K562 (cell line): ENCODE measurements around the gene UNC119B. TPM values are rescaled to one million over a fixed set of nuclear protein-coding genes. Genes with fewer than 3 reads are reported as not detected.

ENCODE experiments used
- ATAC-seq: fragments of 200-7000 bp; cut with Tn5 transposase; 3 replicates; pipeline ENCODE4 v1.9.1; 2020; ENCODE audit warnings: moderate library complexity
- BruUV-seq: library from RNA; stranded (reverse); fragments of 400-500 nt; replicated peaks from 2 replicates; lab custom pipeline; 2021; lab: Mats Ljungman, UMichigan
- CTCF ChIA-PET: fragments of 300-600 bp; formaldehyde crosslinking; extraction: SDS; loops from one replicate; lab custom pipeline; 2021; ENCODE audit warnings: low intra/inter-chr PET ratio; lab: Yijun Ruan, JAX
- POLR2A ChIA-PET: fragments of 300-600, 350-650 bp; sonication (Branson Sonifier 250); formaldehyde crosslinking; extraction: SDS; loops from one replicate; lab custom pipeline; 2021; ENCODE audit warnings: antibody characterized with exemption, inconsistent platforms; lab: Yijun Ruan, JAX
- DNase-seq, 4 experiments: peaks; one replicate each; pipeline versions ENCODE4 v3.0.0 to v3.0.0-alpha.2; 2011 to 2018; ENCODE audit warnings: low spot score in 3 of 4, mixed read lengths in 3 of 4; ENCODE audit errors: extremely low read depth in 1 of 4
- FAIRE-seq: peaks from 2 replicates; lab custom pipeline; 2011; peaks lifted over from hg19 to GRCh38; lab: Jason Lieb, UNC
- H2AFZ ChIP-seq: 2 replicates; pipeline ENCODE4 v1.6.0; 2011; ENCODE audit warnings: low read depth, low read length, control low read depth, inconsistent platforms
- H3K27ac ChIP-seq: fragments of 200-600 bp; 3 replicates; pipeline ENCODE4 v1.8.0; 2011; ENCODE audit warnings: low read depth, mild to moderate bottlenecking, control low read depth, inconsistent platforms, low read length, moderate library complexity, mixed read lengths; ENCODE audit errors: extremely low read depth
- H3K27me3 ChIP-seq, 2 experiments: fragments of 300-600 bp in 1 of 2; 2 replicates in 1 of 2; 3 replicates in 1 of 2; pipeline versions ENCODE4 v1.6.0 to v1.8.0; 2011; ENCODE audit warnings: inconsistent platforms in 2 of 2, low read length in 2 of 2, mild to moderate bottlenecking in 1 of 2, mixed read lengths in 1 of 2, moderate library complexity in 1 of 2; ENCODE audit not compliant: control insufficient read depth in 2 of 2, insufficient read depth in 2 of 2
- H3K36me3 ChIP-seq: fragments of 300-600 bp; 3 replicates; pipeline ENCODE4 v1.8.0; 2011; ENCODE audit warnings: mild to moderate bottlenecking, low read length, inconsistent platforms; ENCODE audit not compliant: control insufficient read depth, insufficient read depth
- H3K4me1 ChIP-seq, 2 experiments: fragments of 200-600 bp in 1 of 2; replicated peaks in 1 of 2; 2 replicates in 1 of 2; 3 replicates in 1 of 2; pipeline versions ENCODE4 v1.5.1 to v1.8.0; 2011; ENCODE audit warnings: inconsistent platforms in 2 of 2, low read length in 2 of 2, mild to moderate bottlenecking in 1 of 2, mixed read lengths in 1 of 2, moderate library complexity in 1 of 2; ENCODE audit not compliant: control insufficient read depth in 2 of 2, insufficient read depth in 2 of 2
- H3K4me2 ChIP-seq: 2 replicates; pipeline ENCODE4 v1.6.1; 2011; ENCODE audit warnings: low read length, control low read depth, inconsistent platforms, mixed read lengths; ENCODE audit not compliant: insufficient read depth
- H3K4me3 ChIP-seq: fragments of 200-600 bp; sonication (generic), shearing (Covaris generic); 2 replicates; pipeline ENCODE4 v1.5.1; 2016; ENCODE audit warnings: control low read depth, inconsistent platforms
- H3K79me2 ChIP-seq: fragments of 200-600 bp; 3 replicates; pipeline ENCODE4 v1.8.0; 2011; ENCODE audit warnings: low read length, inconsistent platforms; ENCODE audit not compliant: control insufficient read depth, insufficient read depth
- H3K9ac ChIP-seq, 2 experiments: 2 replicates each; pipeline versions ENCODE4 v1.6.0 to v1.6.1; 2011; ENCODE audit warnings: low read depth in 2 of 2, low read length in 2 of 2, control low read depth in 1 of 2, inconsistent platforms in 1 of 2, mild to moderate bottlenecking in 1 of 2, mixed read lengths in 1 of 2; ENCODE audit not compliant: insufficient read depth in 1 of 2
- H3K9me1 ChIP-seq: one replicate; pipeline ENCODE4 v1.6.0; 2011; ENCODE audit warnings: inconsistent platforms, mild to moderate bottlenecking, low read length, moderate library complexity; ENCODE audit not compliant: control insufficient read depth, insufficient read depth
- H3K9me3 ChIP-seq: replicated peaks from 2 replicates; pipeline ENCODE4 v1.5.1; 2011; ENCODE audit warnings: low read depth, low read length, inconsistent platforms; ENCODE audit not compliant: control insufficient read depth, insufficient read depth
- H4K20me1 ChIP-seq: replicated peaks from 2 replicates; pipeline ENCODE4 v1.6.1; 2011; ENCODE audit warnings: low read length, inconsistent platforms, mixed read lengths; ENCODE audit not compliant: control insufficient read depth, insufficient read depth
- BHLHE40 ChIP-seq: IDR thresholded peaks from 2 replicates; pipeline ENCODE4 v1.6.1; 2011; ENCODE audit warnings: low read length, improper control_type of control experiment
- FOXK2 ChIP-seq, 2 experiments: fragments of 450-650 bp; IDR thresholded peaks in 1 of 2; conservative IDR thresholded peaks in 1 of 2; 2 replicates each; pipeline ENCODE4 v1.6.1; 2016; ENCODE audit warnings: low read depth in 2 of 2, mild to moderate bottlenecking in 1 of 2
- L3MBTL2 ChIP-seq: fragments of 450-650 bp; IDR thresholded peaks from 2 replicates; pipeline ENCODE4 v1.6.1; 2016; ENCODE audit warnings: mild to moderate bottlenecking, moderate library complexity
- NELFE ChIP-seq: IDR thresholded peaks from 2 replicates; pipeline ENCODE4 v1.6.1; 2011; ENCODE audit warnings: mild to moderate bottlenecking; ENCODE audit not compliant: insufficient read depth, insufficient read length
- NFIC ChIP-seq: fragments of 450-650 bp; IDR thresholded peaks from 2 replicates; pipeline ENCODE4 v1.6.1; 2017; ENCODE audit warnings: mild to moderate bottlenecking, inconsistent platforms
- PHTF2 ChIP-seq: fragments of 250-450 bp; sonication (Bioruptor Pico); IDR thresholded peaks from 2 replicates; pipeline ENCODE4 v1.5.0; 2021; ENCODE audit warnings: mild to moderate bottlenecking
- RBM39 ChIP-seq: fragments of 200-400 bp; formaldehyde crosslinking; optimal IDR thresholded peaks from 2 replicates; pipeline ENCODE3; 2018; ENCODE audit warnings: low read depth, low read length
- SMARCE1 ChIP-seq: fragments of 450-650 bp; IDR thresholded peaks from 2 replicates; pipeline ENCODE4 v1.7.1; 2016; ENCODE audit warnings: mild to moderate bottlenecking
- SPI1 ChIP-seq: IDR thresholded peaks from 2 replicates; pipeline ENCODE4 v1.6.1; 2011; ENCODE audit warnings: low read depth, low read length, control low read depth, borderline replicate concordance
- TBL1XR1 ChIP-seq, 2 experiments: IDR thresholded peaks; 2 replicates each; pipeline ENCODE4 v1.6.1; 2012; ENCODE audit warnings: improper control_type of control experiment in 2 of 2, low read length in 2 of 2, mild to moderate bottlenecking in 1 of 2
- ZNF316 ChIP-seq: fragments of 450-650 bp; IDR thresholded peaks from 2 replicates; pipeline ENCODE4 v1.6.1; 2016
- ZNF780A ChIP-seq: fragments of 250-450 bp; sonication (Bioruptor Pico); IDR thresholded peaks from 2 replicates; pipeline ENCODE4 v1.5.0; 2021; ENCODE audit warnings: mild to moderate bottlenecking
- WGBS: fragments of 100-300 bp; shearing (Covaris generic); methylation state at CpG from one replicate; pipeline ENCODE4 v1.1.6; 2016; ENCODE audit warnings: low coverage, mixed read lengths; ENCODE audit not compliant: insufficient coverage; ENCODE audit errors: missing lambda C conversion rate; 5-methylcytosine and 5-hydroxymethylcytosine counted together
- in situ Hi-C: fragments of 300-500 bp; cut with MboI; formaldehyde crosslinking; loops from 4 replicates; pipeline ENCODE4 v1.15.0; 2018; ENCODE audit warnings: inconsistent platforms, mixed read lengths
- intact Hi-C: fragments of 100-400 bp; cut with micrococcal nuclease; formaldehyde crosslinking; loops from 2 replicates; pipeline ENCODE4 v1.14.2; 2022
- polyA plus RNA-seq, 8 experiments: library from polyadenylated mRNA; depleted of rRNA in 4 of 8; stranded (reverse) in 5 of 8; unstranded in 3 of 8; fragments of >200 nt; fragmentation: Nextera tagmentation in 2 of 8; fragmentation: Illumina TruSeq in 1 of 8; extraction: Ambion mirVana in 2 of 8; extraction: Trizol in 1 of 8; gene quantifications; 2 replicates each; pipeline versions ENCODE4 v1.2.1 to v1.2.3, GENCODE V29; 2011 to 2014; ENCODE audit warnings: inconsistent platforms in 1 of 8, missing spikeins in 1 of 8
- total RNA-seq, 7 experiments: library from RNA; depleted of rRNA in 6 of 7; stranded (reverse); fragments of >200 nt in 6 of 7; fragmentation: Illumina TruSeq in 2 of 7; extraction: Trizol in 2 of 7; gene quantifications; 2 replicates each; pipeline versions ENCODE4 v1.2.1 to v1.2.3, GENCODE V29; 2011 to 2021; ENCODE audit warnings: low replicate concordance in 1 of 7
- TF ChIP-seq, protein P1 (sequence below): fragments of 450-650 bp; formaldehyde crosslinking; IDR thresholded peaks from 2 replicates; pipeline ENCODE4 v1.4.0; 2022; ENCODE audit warnings: missing genetic modification characterization
- TF ChIP-seq, protein P2 (sequence below): sonication (generic); formaldehyde crosslinking; IDR thresholded peaks from 2 replicates; pipeline ENCODE4 v1.8.1; 2022; ENCODE audit warnings: missing genetic modification reagents
- TF ChIP-seq, protein P3 (sequence below): sonication (generic); IDR thresholded peaks from 2 replicates; pipeline ENCODE4 v1.6.1; 2016
- TF ChIP-seq, protein P4 (sequence below), 2 experiments: fragments of 450-650 bp; IDR thresholded peaks; 2 replicates each; pipeline ENCODE4 v1.6.1; 2016

The UNC119B gene
- total and polyA plus RNA-seq, 9 of the 15 experiments (the other 6 are each of a cell fraction or from before 2014, with no cell fraction given), result 4.0 to 34.5 (median 15.1) TPM

DNA sequence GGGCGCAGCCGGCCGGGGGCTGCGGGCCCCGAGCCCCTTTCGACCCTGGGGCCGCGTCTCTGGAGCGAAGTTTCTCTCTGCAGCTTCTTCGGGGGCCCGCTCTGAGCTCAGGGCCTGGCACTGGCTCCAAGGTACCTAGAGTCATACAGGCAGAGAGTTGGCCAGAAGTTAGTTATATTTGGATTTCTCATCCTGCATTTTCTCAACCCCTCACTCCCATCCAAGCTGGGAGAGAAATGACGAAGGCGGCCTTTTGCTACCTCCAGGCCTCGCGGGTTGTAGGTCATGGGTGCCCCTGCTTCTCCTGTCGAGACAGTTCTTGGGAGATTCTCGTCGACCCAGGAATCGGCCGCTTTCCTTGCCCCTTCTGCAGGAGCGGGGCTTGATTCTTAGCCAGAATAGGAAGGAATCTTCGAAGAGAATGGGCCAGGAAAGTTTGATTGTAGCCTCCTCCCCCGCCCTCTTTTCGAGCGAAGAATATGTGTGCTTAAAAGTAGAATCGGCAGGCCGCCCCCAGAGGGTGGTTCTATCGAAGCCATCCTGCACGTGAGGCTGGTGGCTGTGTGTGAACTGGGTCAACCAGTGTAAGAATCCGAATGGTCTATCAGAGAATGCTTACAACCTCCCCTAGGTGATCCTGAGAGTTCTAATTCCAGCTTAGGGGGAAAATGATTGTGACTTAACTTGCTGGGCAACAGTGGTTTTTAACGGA lies 22.5 kb upstream of the UNC119B start (continued):
- TF ChIP-seq, protein P1, sequence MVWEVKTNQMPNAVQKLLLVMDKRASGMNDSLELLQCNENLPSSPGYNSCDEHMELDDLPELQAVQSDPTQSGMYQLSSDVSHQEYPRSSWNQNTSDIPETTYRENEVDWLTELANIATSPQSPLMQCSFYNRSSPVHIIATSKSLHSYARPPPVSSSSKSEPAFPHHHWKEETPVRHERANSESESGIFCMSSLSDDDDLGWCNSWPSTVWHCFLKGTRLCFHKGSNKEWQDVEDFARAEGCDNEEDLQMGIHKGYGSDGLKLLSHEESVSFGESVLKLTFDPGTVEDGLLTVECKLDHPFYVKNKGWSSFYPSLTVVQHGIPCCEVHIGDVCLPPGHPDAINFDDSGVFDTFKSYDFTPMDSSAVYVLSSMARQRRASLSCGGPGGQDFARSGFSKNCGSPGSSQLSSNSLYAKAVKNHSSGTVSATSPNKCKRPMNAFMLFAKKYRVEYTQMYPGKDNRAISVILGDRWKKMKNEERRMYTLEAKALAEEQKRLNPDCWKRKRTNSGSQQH (CRISPR knock-in tag), result no peak
- TF ChIP-seq L3MBTL2, result peak; percentile 33; the same call in 1 of the 2 replicates
- TF ChIP-seq BHLHE40, result peak; percentile 94

DNA sequence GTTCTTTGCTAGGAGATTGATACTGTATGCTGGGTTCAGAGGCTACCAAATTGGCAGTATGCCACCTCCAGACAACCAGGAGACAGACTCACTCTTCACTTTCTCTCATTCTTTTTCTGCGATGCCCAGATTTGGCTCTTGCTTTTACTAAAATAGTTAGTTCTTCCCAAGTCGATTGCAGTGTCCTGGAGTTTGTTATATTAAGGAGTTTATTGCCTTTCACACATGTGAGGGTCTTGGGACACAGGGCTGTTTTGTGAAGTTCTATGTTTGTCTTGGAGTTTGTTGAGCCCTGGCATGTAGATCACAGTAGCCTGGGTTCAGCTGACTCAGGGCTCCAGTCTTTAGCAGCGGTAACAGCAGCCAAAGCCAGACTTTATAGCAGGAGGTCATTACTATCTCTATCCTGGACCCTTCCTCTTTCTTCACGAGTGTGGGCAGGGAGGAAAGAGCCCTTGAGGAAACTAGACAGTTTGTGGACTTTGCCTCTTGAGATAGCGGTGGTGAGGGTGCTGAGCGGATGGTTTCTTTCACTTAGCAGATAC lies 21.7 kb upstream of the UNC119B start:
- Histone ChIP-seq H3K9me3 (no peaks in the 10 kb centered on the region), H3K9me1 (no peaks in the 10 kb centered on the region), H3K4me3 (peak overlapping the region; percentile 91), H4K20me1 (peaks cover 19% of the 10 kb centered on the region), H3K4me1 (peaks cover 17 to 19% of the 10 kb centered on the region in 2 experiments; a peak in 3 of 5 replicates), H3K79me2 (peaks cover 65% of the 10 kb centered on the region), H3K36me3 (peaks cover 29% of the 10 kb centered on the region), H3K27ac (no peak overlapping the region; the same call in 1 of the 3 replicates), H3K9ac (peak overlapping the region; percentile 79 to 87; a peak in 3 of 4 replicates), H3K4me2 (peak overlapping the region; percentile 92), H2AFZ (no peak overlapping the region), H3K27me3 (no peaks in the 10 kb centered on the region)
- TSS peak; percentile 46 for BruUV-seq
- CTCF ChIA-PET, result no interaction called here
- whole genome bisulfite sequencing, result 3% methylated on average over 6 of the region's 6 CpGs
- intact Hi-C loops, result no loop called here
- FAIRE-seq (no peak), ATAC-seq (no peak), DNase-seq (peak in 1 of 4 experiments; percentile 31)
- in situ Hi-C loops, result no loop called here
- POLR2A ChIA-PET, result interaction anchor here (0.9 to 3.3 kb wide), 4 partner anchors 9 to 395 kb away, joined by 3 to 10 read pairs (median 4); partner anchors contain the start of gene RNU4-1
- TF ChIP-seq SMARCE1 (0 out of 2 replicates have a peak, but pooled peaks have one; percentile 13), NFIC (peak; percentile 87), PHTF2 (CRISPR knock-in tag) (no peak), FOXK2 (conservative IDR thresholded peaks at IDR 0.05 in 1 of 2, IDR thresholded peaks at IDR 0.05 in 1 of 2; ENCODE audit: low read depth in 2 of 2) (no peak), RBM39 (no peak), NELFE (no peak), TBL1XR1 (IDR thresholded peaks at IDR 0.05; ENCODE audit: low read length in 2 of 2) (no peak), ZNF780A (no peak), ZNF316 (0 out of 2 replicates have a peak, but pooled peaks have one; percentile 18), SPI1 (peak; percentile 67; the same call in 1 of the 2 replicates)
- TF ChIP-seq, protein P2, sequence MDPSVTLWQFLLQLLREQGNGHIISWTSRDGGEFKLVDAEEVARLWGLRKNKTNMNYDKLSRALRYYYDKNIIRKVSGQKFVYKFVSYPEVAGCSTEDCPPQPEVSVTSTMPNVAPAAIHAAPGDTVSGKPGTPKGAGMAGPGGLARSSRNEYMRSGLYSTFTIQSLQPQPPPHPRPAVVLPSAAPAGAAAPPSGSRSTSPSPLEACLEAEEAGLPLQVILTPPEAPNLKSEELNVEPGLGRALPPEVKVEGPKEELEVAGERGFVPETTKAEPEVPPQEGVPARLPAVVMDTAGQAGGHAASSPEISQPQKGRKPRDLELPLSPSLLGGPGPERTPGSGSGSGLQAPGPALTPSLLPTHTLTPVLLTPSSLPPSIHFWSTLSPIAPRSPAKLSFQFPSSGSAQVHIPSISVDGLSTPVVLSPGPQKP (CRISPR knock-in tag), result no peak
- TF ChIP-seq, protein P3, sequence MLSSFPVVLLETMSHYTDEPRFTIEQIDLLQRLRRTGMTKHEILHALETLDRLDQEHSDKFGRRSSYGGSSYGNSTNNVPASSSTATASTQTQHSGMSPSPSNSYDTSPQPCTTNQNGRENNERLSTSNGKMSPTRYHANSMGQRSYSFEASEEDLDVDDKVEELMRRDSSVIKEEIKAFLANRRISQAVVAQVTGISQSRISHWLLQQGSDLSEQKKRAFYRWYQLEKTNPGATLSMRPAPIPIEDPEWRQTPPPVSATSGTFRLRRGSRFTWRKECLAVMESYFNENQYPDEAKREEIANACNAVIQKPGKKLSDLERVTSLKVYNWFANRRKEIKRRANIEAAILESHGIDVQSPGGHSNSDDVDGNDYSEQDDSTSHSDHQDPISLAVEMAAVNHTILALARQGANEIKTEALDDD, result peak; percentile 45; the same call in 1 of the 2 replicates
- TF ChIP-seq, protein P4, sequence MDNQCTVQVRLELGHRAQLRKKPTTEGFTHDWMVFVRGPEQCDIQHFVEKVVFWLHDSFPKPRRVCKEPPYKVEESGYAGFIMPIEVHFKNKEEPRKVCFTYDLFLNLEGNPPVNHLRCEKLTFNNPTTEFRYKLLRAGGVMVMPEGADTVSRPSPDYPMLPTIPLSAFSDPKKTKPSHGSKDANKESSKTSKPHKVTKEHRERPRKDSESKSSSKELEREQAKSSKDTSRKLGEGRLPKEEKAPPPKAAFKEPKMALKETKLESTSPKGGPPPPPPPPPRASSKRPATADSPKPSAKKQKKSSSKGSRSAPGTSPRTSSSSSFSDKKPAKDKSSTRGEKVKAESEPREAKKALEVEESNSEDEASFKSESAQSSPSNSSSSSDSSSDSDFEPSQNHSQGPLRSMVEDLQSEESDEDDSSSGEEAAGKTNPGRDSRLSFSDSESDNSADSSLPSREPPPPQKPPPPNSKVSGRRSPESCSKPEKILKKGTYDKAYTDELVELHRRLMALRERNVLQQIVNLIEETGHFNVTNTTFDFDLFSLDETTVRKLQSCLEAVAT (IDR thresholded peaks at IDR 0.05), result no peak
